ENCODE data around the gene MAGI2. TPM values are rescaled to one million over a fixed set of nuclear protein-coding genes. Genes with fewer than 3 reads are reported as not detected.

Gene MAGI2
- total RNA-seq, 1 experiment from 2014 or later = 14.3 TPM

GRCh38 chr7:78129865-78130264 is 1323.6 kb downstream of the MAGI2 start:
- Mint-ChIP-seq H3K4me3 (no peak overlapping the region), H3K9me3 (no peaks in the 10 kb centered on the region), H3K27me3 (ENCODE audit: low read depth) (no peaks in the 10 kb centered on the region), H3K4me1 (peaks cover 28 to 31% of the 10 kb centered on the region in 2 experiments), H3K27ac (no peak overlapping the region; a peak in 1 of 7 replicates), H3K36me3 (ENCODE audit: insufficient read depth in 1 of 3, low read depth in 3 of 3) (peaks cover 0 to 1% (median 0%) of the 10 kb centered on the region in 3 experiments; a peak in 1 of 7 replicates)
- H3K14ac ChIP-seq (ENCODE audit: insufficient read depth, low read length) = no peak overlapping the region
- no peak overlapping the region for H4K5ac ChIP-seq (ENCODE audit: insufficient read length, low read depth, low read length)
- H2BK20ac ChIP-seq (ENCODE audit: low read depth, low read length, poor library complexity, severe bottlenecking) = no peak overlapping the region
- no peak overlapping the region for H3K4me2 ChIP-seq (ENCODE audit: insufficient read depth, insufficient read length, low read length)
- no peak overlapping the region for H2BK12ac ChIP-seq (ENCODE audit: insufficient read length, low read depth, low read length)
- no peak overlapping the region for H3K56ac ChIP-seq (ENCODE audit: insufficient read length, low read depth, low read length)
- H2AFZ ChIP-seq (ENCODE audit: low read length) = no peak overlapping the region
- no peak overlapping the region for H3K18ac ChIP-seq (ENCODE audit: insufficient read length, low read depth, low read length)
- no peak overlapping the region for H3K4ac ChIP-seq (ENCODE audit: low read depth, low read length)
- H4K91ac ChIP-seq (ENCODE audit: insufficient read length, low read depth, low read length) = no peak overlapping the region
- H2BK15ac ChIP-seq (ENCODE audit: low read depth, low read length) = no peak overlapping the region
- no peak overlapping the region for H3K9ac ChIP-seq (ENCODE audit: extremely low read depth, insufficient read length, low read length)
- H3K9me3 ChIP-seq (ENCODE audit: control insufficient read depth, low read depth, low read length) = no peaks in the 10 kb centered on the region
- H2AK5ac ChIP-seq (ENCODE audit: insufficient read length, low read length) = no peak overlapping the region
- WGBS (ENCODE audit: extremely low coverage, insufficient read length, low lambda C conversion rate) = no CpG with 5 or more reads among the region's 4 CpGs
- no peak for DNase-seq
- H3K27ac ChIP-seq (ENCODE audit: insufficient read length, low read depth, low read length) = no peak overlapping the region
- H3K23me2 ChIP-seq (ENCODE audit: insufficient read length, low read depth, low read length, poor library complexity, severe bottlenecking) = no peaks in the 10 kb centered on the region
- peaks cover 2% of the 10 kb centered on the region; the same call in 1 of the 2 replicates for H3K4me1 ChIP-seq (ENCODE audit: insufficient read depth, low read length)
- no peaks in the 10 kb centered on the region for H4K20me1 ChIP-seq (ENCODE audit: control insufficient read depth, insufficient read depth, insufficient read length)
- no peak overlapping the region for H3K23ac ChIP-seq (ENCODE audit: insufficient read length, low read depth, low read length)
- H3T11ph ChIP-seq (ENCODE audit: low read length) = no peak overlapping the region
- TF ChIP-seq CTCF (conservative IDR thresholded peaks at IDR 0.05) = no peak
- H3K27me3 ChIP-seq (ENCODE audit: insufficient read depth, low read length) = no peaks in the 10 kb centered on the region
- no peak overlapping the region for H2BK5ac ChIP-seq (ENCODE audit: insufficient read length, low read length)
- no peaks in the 10 kb centered on the region for H3K79me2 ChIP-seq (ENCODE audit: insufficient read depth, low read length)
- no peak overlapping the region for H4K8ac ChIP-seq (replicated peaks; ENCODE audit: insufficient read length, low read depth, low read length)
- no peaks in the 10 kb centered on the region for H3K79me1 ChIP-seq (ENCODE audit: insufficient read depth, low read depth, low read length, poor library complexity, severe bottlenecking)
- no peak overlapping the region for H2BK120ac ChIP-seq (ENCODE audit: low read depth, low read length, poor library complexity, severe bottlenecking)
